WTC11 (cell line): ENCODE data around the gene ENTPD8. TPM values are rescaled to one million over a fixed set of nuclear protein-coding genes. Genes with fewer than 3 reads are reported as not detected.

ENCODE experiments used
- ATAC-seq: fragments of 200-7000 bp; cut with Tn5 transposase; 2 replicates; pipeline ENCODE4 v1.10.0; 2021; ENCODE audit warnings: mild to moderate bottlenecking, moderate library complexity
- CTCF ChIA-PET: fragments of 300-600 bp; sonication (Branson Sonifier 250); formaldehyde crosslinking; loops from one replicate; lab custom pipeline; 2021; ENCODE audit warnings: antibody characterized with exemption; lab: Charles Lee
- POLR2A ChIA-PET: fragments of 350-600 bp; sonication (Branson Sonifier 250); formaldehyde crosslinking; loops from one replicate; lab custom pipeline; 2021; ENCODE audit warnings: antibody characterized with exemption; lab: Charles Lee
- DNase-seq: peaks from one replicate; pipeline ENCODE4 v3.0.0; 2021; ENCODE audit warnings: low spot score
- H3K27ac Mint-ChIP-seq: 2 replicates; pipeline ENCODE4 v1.8.0; 2021; ENCODE audit warnings: mixed read lengths
- H3K27me3 Mint-ChIP-seq: 2 replicates; pipeline ENCODE4 v1.8.0; 2021; ENCODE audit warnings: low read depth, mild to moderate bottlenecking, moderate library complexity, mixed read lengths
- H3K36me3 Mint-ChIP-seq: 2 replicates; pipeline ENCODE4 v1.8.0; 2021; ENCODE audit warnings: mixed read lengths
- H3K4me1 Mint-ChIP-seq: 2 replicates; pipeline ENCODE4 v1.8.0; 2022; ENCODE audit warnings: mixed read lengths
- H3K4me3 Mint-ChIP-seq: 2 replicates; pipeline ENCODE4 v1.8.0; 2021; ENCODE audit warnings: mild to moderate bottlenecking, moderate library complexity, mixed read lengths
- H3K9me3 Mint-ChIP-seq: 2 replicates; pipeline ENCODE4 v1.8.0; 2021; ENCODE audit warnings: mixed read lengths
- EMX1 ChIP-seq: fragments of 250-450 bp; sonication (Bioruptor Pico); IDR thresholded peaks from 2 replicates; pipeline ENCODE4 v1.8.0; 2021; ENCODE audit warnings: mild to moderate bottlenecking
- HMGA2 ChIP-seq: fragments of 250-450 bp; sonication (Bioruptor Pico); IDR thresholded peaks from 2 replicates; pipeline ENCODE4 v1.4.0; 2021; ENCODE audit warnings: mild to moderate bottlenecking, moderate library complexity
- MAX ChIP-seq: sonication (generic); formaldehyde crosslinking; IDR thresholded peaks from 2 replicates; pipeline ENCODE4 v1.8.0; 2022; ENCODE audit warnings: mild to moderate bottlenecking, missing genetic modification reagents
- PREB ChIP-seq: sonication (generic); formaldehyde crosslinking; IDR thresholded peaks from 2 replicates; pipeline ENCODE4 v1.8.1; 2022; ENCODE audit warnings: mild to moderate bottlenecking, missing genetic modification reagents, moderate library complexity, borderline replicate concordance
- TP53 ChIP-seq: sonication (generic); formaldehyde crosslinking; IDR thresholded peaks from 2 replicates; pipeline ENCODE4 v1.8.1; 2023; ENCODE audit warnings: mild to moderate bottlenecking, missing genetic modification reagents
- ZBTB43 ChIP-seq: sonication (generic); formaldehyde crosslinking; IDR thresholded peaks from 2 replicates; pipeline ENCODE4 v1.8.1; 2023; ENCODE audit warnings: mild to moderate bottlenecking, missing genetic modification reagents
- ZNF263 ChIP-seq: sonication (generic); formaldehyde crosslinking; IDR thresholded peaks from 2 replicates; pipeline ENCODE4 v1.8.1; 2022; ENCODE audit warnings: low read depth, mild to moderate bottlenecking, moderate library complexity, missing genetic modification reagents
- ZNF423 ChIP-seq: fragments of 250-450 bp; sonication (Bioruptor Pico); IDR thresholded peaks from 2 replicates; pipeline ENCODE4 v2.1.2; 2022; ENCODE audit warnings: mild to moderate bottlenecking, moderate library complexity
- total RNA-seq: library from RNA; stranded (reverse); gene quantifications from 3 replicates; pipeline ENCODE4 v1.2.3, GENCODE V29; 2021
- TF ChIP-seq, protein P1 (sequence below): sonication (generic); formaldehyde crosslinking; IDR thresholded peaks from 2 replicates; pipeline ENCODE4 v1.8.0; 2022; ENCODE audit warnings: mild to moderate bottlenecking, missing genetic modification reagents
- TF ChIP-seq, protein P2 (sequence below): sonication (generic); formaldehyde crosslinking; IDR thresholded peaks from 2 replicates; pipeline ENCODE4 v1.8.1; 2022; ENCODE audit warnings: missing genetic modification reagents, borderline replicate concordance
- TF ChIP-seq, protein P3 (sequence below): sonication (generic); formaldehyde crosslinking; IDR thresholded peaks from 2 replicates; pipeline ENCODE4 v1.8.1; 2022; ENCODE audit warnings: low read depth, missing genetic modification reagents, borderline replicate concordance
- TF ChIP-seq, protein P4 (sequence below): sonication (generic); formaldehyde crosslinking; IDR thresholded peaks from 2 replicates; pipeline ENCODE4 v1.8.1; 2023; ENCODE audit warnings: mild to moderate bottlenecking, moderate library complexity, missing genetic modification reagents

ENTPD8 gene
- total RNA-seq, 1 experiment from 2014 or later = 2.3 TPM

GRCh38 chr9:137436761-137437600, 4.2 kb downstream of the ENTPD8 start:
- no peaks in the 10 kb centered on the region for H3K36me3 Mint-ChIP-seq
- H3K27me3 Mint-ChIP-seq = no peaks in the 10 kb centered on the region
- H3K4me3 Mint-ChIP-seq = no peak overlapping the region
- ATAC-seq (no peak), DNase-seq (peak; percentile 10)
- H3K27ac Mint-ChIP-seq = no peak overlapping the region
- no peaks in the 10 kb centered on the region for H3K9me3 Mint-ChIP-seq
- ChIA-PET CTCF (interaction anchor here (1.2 to 1.8 kb wide), 3 partner anchors 14 to 150 kb away, joined by 3 to 14 read pairs (median 3); partner anchors contain the start of genes EXD3, NOXA1 and NRARP), POLR2A (interaction anchor here (0.6 kb wide), 1 partner anchor 105 kb away, joined by 3 read pairs; no protein-coding TSS in a partner anchor)
- TF ChIP-seq ZNF263 (CRISPR knock-in tag) (no peak), MAX (CRISPR knock-in tag) (no peak)
- TF ChIP-seq, protein P1, sequence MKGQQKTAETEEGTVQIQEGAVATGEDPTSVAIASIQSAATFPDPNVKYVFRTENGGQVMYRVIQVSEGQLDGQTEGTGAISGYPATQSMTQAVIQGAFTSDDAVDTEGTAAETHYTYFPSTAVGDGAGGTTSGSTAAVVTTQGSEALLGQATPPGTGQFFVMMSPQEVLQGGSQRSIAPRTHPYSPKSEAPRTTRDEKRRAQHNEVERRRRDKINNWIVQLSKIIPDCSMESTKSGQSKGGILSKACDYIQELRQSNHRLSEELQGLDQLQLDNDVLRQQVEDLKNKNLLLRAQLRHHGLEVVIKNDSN = no peak
- peaks cover 1% of the 10 kb centered on the region; the same call in 1 of the 2 replicates for H3K4me1 Mint-ChIP-seq

DNA sequence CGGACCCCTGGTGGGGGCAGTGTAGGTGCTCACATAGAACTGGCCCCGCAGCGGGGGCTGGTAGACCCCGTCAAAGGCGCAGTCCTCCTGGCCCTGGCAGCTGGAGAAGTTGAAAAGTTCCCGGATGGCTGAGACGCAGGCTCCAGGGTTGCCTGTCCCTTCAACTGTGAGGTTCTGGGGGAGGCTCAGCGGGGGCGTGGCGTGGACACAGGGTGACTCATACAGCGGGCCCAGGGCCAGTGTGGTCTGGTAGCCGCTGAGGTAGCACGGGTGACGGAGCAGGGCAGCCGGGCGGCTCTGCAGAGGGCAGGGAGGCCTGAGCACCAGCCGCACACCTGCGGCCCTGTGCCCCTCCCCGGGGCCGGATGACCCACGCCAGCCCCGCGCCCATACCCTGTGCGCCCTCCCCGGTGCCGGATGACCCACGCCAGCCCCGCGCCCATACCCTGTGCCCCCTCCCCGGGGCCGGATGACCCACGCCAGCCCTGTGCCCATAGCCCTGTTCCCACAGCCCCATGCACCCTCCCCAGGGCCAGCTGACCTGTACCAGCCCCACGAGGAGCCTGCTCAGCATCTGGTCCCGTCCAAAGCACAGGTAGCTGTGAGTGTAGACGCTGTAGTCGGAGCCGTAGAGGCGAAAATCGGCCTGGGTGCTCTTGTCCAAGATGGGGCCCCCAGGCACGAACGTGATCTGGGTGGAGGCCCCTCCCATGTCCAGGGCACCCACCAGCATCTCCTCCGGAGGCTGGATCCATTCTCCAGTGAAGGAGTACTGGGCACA, 5.0 kb downstream of the ENTPD8 start:
- CTCF ChIA-PET = interaction anchor here (1.0 to 1.8 kb wide), 3 partner anchors 13 to 150 kb away, joined by 3 to 14 read pairs (median 3); partner anchors contain the start of genes EXD3 and NOXA1
- peak; percentile 11 for DNase-seq

More for the DNA sequence above, 5.0 kb downstream of the ENTPD8 start:
- ATAC-seq = no peak
- no peak overlapping the region for H3K27ac Mint-ChIP-seq
- POLR2A ChIA-PET = no interaction called here
- H3K4me1 Mint-ChIP-seq = no peaks in the 10 kb centered on the region
- no peaks in the 10 kb centered on the region for H3K36me3 Mint-ChIP-seq
- no peaks in the 10 kb centered on the region for H3K27me3 Mint-ChIP-seq
- no peak overlapping the region for H3K4me3 Mint-ChIP-seq
- H3K9me3 Mint-ChIP-seq = no peaks in the 10 kb centered on the region
- TF ChIP-seq ZNF423 (CRISPR knock-in tag) (no peak), ZBTB43 (CRISPR knock-in tag) (no peak), EMX1 (no peak), PREB (CRISPR knock-in tag) (no peak), TP53 (CRISPR knock-in tag) (no peak), HMGA2 (CRISPR knock-in tag) (no peak)
- TF ChIP-seq, protein P2, sequence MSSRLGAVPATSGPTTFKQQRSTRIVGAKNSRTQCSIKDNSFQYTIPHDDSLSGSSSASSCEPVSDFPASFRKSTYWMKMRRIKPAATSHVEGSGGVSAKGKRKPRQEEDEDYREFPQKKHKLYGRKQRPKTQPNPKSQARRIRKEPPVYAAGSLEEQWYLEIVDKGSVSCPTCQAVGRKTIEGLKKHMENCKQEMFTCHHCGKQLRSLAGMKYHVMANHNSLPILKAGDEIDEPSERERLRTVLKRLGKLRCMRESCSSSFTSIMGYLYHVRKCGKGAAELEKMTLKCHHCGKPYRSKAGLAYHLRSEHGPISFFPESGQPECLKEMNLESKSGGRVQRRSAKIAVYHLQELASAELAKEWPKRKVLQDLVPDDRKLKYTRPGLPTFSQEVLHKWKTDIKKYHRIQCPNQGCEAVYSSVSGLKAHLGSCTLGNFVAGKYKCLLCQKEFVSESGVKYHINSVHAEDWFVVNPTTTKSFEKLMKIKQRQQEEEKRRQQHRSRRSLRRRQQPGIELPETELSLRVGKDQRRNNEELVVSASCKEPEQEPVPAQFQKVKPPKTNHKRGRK (CRISPR knock-in tag) = no peak
- TF ChIP-seq, protein P3, sequence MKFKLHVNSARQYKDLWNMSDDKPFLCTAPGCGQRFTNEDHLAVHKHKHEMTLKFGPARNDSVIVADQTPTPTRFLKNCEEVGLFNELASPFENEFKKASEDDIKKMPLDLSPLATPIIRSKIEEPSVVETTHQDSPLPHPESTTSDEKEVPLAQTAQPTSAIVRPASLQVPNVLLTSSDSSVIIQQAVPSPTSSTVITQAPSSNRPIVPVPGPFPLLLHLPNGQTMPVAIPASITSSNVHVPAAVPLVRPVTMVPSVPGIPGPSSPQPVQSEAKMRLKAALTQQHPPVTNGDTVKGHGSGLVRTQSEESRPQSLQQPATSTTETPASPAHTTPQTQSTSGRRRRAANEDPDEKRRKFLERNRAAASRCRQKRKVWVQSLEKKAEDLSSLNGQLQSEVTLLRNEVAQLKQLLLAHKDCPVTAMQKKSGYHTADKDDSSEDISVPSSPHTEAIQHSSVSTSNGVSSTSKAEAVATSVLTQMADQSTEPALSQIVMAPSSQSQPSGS = no peak
- TF ChIP-seq, protein P4, sequence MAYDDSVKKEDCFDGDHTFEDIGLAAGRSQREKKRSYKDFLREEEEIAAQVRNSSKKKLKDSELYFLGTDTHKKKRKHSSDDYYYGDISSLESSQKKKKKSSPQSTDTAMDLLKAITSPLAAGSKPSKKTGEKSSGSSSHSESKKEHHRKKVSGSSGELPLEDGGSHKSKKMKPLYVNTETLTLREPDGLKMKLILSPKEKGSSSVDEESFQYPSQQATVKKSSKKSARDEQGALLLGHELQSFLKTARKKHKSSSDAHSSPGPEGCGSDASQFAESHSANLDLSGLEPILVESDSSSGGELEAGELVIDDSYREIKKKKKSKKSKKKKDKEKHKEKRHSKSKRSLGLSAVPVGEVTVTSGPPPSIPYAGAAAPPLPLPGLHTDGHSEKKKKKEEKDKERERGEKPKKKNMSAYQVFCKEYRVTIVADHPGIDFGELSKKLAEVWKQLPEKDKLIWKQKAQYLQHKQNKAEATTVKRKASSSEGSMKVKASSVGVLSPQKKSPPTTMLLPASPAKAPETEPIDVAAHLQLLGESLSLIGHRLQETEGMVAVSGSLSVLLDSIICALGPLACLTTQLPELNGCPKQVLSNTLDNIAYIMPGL (CRISPR knock-in tag) = no peak
